GM19397 (cell line): ENCODE results near the gene KIF18B.

Source experiments
- ATAC-seq: cut with Tn5 transposase; IDR thresholded peaks from one replicate; pipeline ENCODE4 v1.9.1; 2021; ENCODE audit warnings: mild to moderate bottlenecking, moderate library complexity; ENCODE audit not compliant: unreplicated experiment

Gene KIF18B

GRCh38 chr17:44947461-44948314, at the start of gene KIF18B:
TSS of gene KIF18B (minus strand) at chr17:44947773. CDS start at chr17:44936344, 11,429 bp downstream.
- peak; percentile 83 for ATAC-seq

DNA sequence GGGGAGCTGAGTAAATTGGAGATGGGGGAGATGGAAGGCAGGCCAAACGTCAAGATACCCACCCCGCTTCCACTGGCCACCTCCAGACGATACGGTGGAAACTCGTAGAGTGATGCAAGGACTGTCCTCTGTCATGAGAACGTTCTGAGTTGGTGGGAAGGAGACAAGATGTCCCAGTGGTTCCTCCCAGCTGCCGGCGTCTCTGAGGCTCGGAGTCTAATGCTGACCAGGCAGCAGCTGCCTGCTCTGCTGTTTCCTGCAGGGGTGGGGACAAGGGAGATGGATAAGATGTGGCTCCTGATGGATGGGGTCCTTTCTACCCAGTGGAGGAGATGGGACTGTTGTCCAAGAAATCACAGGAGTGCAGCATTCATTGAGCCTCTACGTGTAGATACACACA, 48.7 kb upstream of the KIF18B start:
- no peak for ATAC-seq

GRCh38 chr17:44995436-44996001, 47.9 kb upstream of the KIF18B start:
- ATAC-seq, result no peak

- no peak for ATAC-seq
These were observed 44.8 kb upstream of the KIF18B start for GRCh38 chr17:44992242-44992939.

DNA sequence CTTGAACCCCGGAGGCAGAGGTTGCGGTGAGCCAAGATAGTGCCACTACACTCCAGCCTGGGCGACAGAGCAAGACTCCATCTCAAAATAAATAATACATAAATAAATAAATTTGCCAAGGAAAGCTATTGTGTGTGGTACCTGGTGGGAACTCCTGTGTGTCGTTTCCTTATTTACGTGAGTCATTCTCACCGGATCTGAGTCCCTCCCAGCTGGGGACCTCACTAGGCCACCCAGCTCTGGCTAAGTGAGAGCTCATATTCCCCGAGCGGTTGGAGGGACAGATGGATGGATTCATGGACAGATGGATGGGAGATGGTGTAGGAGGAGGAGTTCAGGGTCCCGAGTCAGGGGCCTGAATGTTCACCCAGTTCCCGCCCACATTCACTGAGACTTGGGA, 43.4 kb upstream of the KIF18B start:
- ATAC-seq, result no peak

DNA sequence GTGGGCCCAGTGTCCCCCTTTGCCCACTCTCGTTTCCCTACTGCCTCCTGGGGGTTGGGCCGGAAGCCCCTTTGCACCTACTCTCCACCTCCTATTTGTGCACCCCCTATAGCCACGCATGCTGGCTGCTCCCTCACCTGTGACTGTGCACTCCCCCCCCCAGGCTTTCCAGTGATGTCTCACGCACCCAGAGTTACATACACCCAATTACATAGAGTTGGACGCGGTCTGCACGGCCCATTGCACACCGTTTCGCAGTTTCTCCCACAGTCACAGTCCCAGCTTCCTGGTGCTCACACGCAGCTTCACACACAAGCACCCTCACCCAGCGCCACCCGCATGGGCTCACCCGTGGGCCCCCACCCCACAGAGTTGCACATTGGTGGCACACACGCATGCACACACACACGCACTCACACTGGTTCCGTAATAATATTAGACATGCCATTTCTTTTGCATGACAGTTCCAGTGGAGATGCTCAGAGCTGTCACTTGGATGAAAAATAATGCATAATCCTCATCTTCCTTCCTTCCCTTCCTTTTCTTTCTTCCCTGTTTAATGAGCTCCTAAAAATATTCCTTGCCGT, 42.1 kb upstream of the KIF18B start:
- no peak for ATAC-seq

- no peak for ATAC-seq
These were observed 40.7 kb upstream of the KIF18B start for GRCh38 chr17:44988044-44988942.

DNA sequence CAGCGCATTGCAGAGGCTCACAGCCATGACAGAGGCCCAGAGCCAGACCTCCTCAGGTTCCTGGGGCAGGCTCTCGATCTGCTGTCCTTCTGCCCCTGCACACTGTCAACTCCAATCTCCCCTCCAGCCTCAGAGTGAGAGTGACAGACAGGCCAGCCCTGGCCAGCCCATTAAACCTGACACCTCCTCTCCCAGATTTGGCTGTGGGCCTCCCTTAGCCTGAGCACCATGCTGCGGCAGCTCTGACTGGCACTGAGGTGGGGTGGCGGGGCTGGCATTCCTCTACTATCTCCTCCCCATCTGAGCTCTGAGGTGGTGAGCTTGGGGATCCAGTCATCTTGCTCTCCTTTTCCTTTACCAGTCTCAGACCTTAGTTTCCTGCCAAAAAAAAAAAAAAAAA, 36.0 kb upstream of the KIF18B start:
- ATAC-seq, result no peak

DNA sequence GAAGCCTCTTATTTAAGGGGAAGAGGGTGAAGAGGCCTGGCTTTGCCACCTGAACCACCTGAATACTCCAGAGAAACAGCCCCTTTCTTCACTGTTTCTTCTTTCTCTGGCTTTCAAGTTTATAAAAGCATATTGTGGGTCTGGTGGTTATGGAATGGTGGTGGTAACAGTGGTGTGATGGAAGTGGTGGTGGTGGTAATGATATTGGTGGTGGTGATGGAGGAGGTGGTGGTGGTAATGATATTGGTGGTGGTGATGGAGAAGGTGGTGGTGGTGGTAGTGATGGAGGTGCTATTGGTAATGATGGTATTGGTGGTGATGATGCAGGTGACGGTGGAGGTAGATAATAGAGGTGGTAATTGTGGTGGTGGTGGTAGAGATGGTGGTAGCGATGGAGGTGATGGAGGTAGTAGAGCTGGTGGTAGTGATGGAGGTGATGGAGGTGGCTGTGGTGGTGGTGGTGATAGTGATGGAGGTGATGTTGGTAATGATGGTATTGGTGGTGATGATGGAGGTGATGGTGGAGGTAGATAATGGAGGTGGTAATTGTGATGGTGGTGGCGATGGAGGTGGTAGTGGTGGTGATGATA, 34.6 kb upstream of the KIF18B start:
- no peak for ATAC-seq

DNA sequence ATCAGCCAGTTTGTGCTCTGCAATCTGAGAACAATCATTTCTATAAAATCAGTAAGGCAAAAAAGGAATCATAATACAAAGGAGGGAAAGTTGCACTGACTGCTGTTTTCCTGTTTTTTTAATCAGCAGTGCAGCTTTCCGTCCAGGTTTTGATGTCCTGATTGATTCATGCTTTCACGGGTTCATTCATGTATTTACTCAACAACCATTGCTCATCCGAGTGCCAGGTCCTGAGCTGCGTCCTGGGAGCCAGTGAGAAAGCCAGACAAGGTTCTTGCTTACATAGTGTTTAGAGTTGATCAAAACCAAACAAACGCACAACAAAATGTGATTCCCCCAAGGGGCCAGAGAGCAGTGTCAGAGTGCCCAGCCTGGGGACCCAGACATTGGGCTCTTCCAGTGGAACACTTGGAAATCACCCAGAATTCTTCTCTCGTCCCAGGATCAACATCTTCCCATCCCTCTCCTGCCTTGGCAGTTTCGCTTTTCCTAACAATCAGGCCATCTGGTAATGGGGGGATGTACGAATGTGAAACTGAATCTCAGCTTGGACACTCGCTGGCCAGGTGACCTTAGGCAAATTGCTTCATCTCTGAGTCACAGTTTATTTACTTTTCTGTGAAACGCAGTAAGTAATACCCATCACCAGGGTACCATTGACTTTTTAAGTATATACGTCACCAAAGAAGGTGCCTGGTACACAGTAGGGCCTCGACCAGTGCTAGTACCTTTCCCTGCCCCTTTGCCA, 33.8 kb upstream of the KIF18B start:
- ATAC-seq, result no peak

- no peak for ATAC-seq
These were observed 31.9 kb upstream of the KIF18B start for GRCh38 chr17:44979426-44979995.

- no peak for ATAC-seq
These were observed 31.2 kb upstream of the KIF18B start for GRCh38 chr17:44978807-44979206.

DNA sequence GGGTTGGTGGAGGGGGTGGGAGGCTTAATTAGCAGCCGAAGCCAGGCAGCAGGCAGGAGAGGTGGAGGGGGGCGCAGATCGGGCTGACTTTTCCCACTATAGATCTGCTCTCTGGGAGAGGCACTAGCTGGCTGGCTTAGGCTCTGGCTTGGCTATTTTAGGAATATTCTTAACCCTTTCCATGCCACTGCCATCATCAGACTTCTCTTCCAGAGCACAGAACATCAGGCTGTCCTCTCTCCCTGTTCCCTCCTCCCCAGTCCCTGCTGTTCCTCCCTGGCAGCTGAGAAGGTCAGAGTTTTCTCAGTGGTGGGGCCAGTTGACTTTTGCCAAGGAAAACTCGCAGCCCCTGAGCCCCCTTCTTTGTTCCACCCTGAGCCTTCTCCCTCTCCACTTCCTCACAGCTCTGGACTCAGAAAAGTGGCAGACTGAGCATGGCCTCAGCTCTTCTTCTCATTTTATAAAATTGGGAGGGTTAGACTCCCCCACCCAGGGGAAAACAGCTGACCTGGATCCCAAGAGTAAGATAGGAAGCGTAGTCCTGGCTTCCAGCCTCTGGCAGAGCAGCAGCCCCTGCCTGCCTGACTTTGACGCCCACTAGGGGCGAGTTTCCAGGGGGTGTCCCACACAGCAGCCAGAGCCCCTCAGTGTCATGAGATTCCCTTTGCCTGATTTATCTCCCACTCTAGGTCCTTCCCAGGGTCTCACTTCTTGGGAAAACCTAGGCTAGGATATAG, 30.4 kb upstream of the KIF18B start:
- ATAC-seq, result no peak

GRCh38 chr17:44977065-44977464, 29.5 kb upstream of the KIF18B start:
- ATAC-seq, result no peak

DNA sequence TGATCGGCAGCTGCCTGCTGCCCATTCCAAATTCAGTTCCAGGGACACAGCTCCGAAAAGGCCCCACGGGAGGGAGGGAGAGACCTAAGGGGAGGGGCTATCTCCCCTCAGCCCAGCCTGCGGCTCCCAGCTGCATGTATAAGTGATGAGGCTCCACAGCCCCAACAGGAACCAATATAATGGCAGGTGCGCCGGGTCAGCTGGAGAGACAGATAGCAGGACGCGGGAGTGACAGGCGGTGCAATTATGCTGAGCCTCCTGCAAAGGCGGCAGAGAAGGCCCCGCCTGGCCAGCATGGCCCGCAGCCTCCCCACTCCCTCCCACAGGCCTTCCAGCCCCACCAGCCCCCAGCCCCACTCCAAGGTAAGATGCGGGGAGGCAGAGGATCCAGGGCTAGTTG, 28.6 kb upstream of the KIF18B start:
- ATAC-seq, result no peak

- ATAC-seq, result no peak
These were observed 25.4 kb upstream of the KIF18B start for GRCh38 chr17:44972953-44973352.

GRCh38 chr17:44971776-44972483, 24.4 kb upstream of the KIF18B start:
- ATAC-seq, result no peak
